Fibroblast of lung (primary cell): ENCODE data around the gene LTF. TPM values are rescaled to one million over a fixed set of nuclear protein-coding genes. Genes with fewer than 3 reads are reported as not detected.

Experiments
- DNase-seq, 2 donors: peaks; one replicate each; pipeline versions ENCODE4 v3.0.0 to v3.0.0-alpha.2; 2010; ENCODE audit warnings: low read depth in 2 of 2
- H2AFZ ChIP-seq: 2 replicates; pipeline ENCODE4 v1.5.1; 2012; ENCODE audit warnings: low read length, control low read depth, inconsistent platforms
- H3K27ac ChIP-seq: 2 replicates; pipeline ENCODE4 v1.5.1; 2011; ENCODE audit warnings: low read length, control low read depth; ENCODE audit not compliant: insufficient read depth
- H3K27me3 ChIP-seq: 2 replicates; pipeline ENCODE4 v1.5.1; 2011; ENCODE audit warnings: mild to moderate bottlenecking, low read length; ENCODE audit not compliant: control insufficient read depth, insufficient read depth
- H3K36me3 ChIP-seq: 2 replicates; pipeline ENCODE4 v1.5.1; 2011; ENCODE audit warnings: low read length; ENCODE audit not compliant: control insufficient read depth, insufficient read depth
- H3K4me1 ChIP-seq: 2 replicates; pipeline ENCODE4 v1.5.1; 2011; ENCODE audit warnings: low read length; ENCODE audit not compliant: control insufficient read depth, insufficient read depth; ENCODE audit errors: extremely low read depth
- H3K4me2 ChIP-seq: 2 replicates; pipeline ENCODE4 v1.5.1; 2011; ENCODE audit warnings: low read length, control low read depth; ENCODE audit not compliant: insufficient read depth; ENCODE audit errors: extremely low read depth
- H3K4me3 ChIP-seq, 4 experiments: fragments of 200-600 bp in 1 of 4; sonication (generic) in 1 of 4; replicated peaks in 1 of 4; 2 replicates each; pipeline ENCODE4 v1.5.1; 2011 to 2016; ENCODE audit warnings: low read length in 4 of 4, low read depth in 3 of 4, mild to moderate bottlenecking in 3 of 4, control low read depth in 2 of 4, inconsistent platforms in 1 of 4, mixed read lengths in 1 of 4; ENCODE audit not compliant: insufficient read depth in 1 of 4; ENCODE audit errors: control extremely low read depth in 1 of 4
- H3K79me2 ChIP-seq: 2 replicates; pipeline ENCODE4 v1.5.1; 2012; ENCODE audit warnings: mild to moderate bottlenecking, low read length, inconsistent platforms; ENCODE audit not compliant: control insufficient read depth, insufficient read depth
- H3K9ac ChIP-seq: 2 replicates; pipeline ENCODE4 v1.5.1; 2011; ENCODE audit warnings: mild to moderate bottlenecking, low read length, control low read depth; ENCODE audit not compliant: insufficient read depth
- H3K9me3 ChIP-seq: 2 replicates; pipeline ENCODE4 v1.5.1; 2012; ENCODE audit warnings: low read depth, low read length; ENCODE audit not compliant: control insufficient read depth, insufficient read depth
- H4K20me1 ChIP-seq: 2 replicates; pipeline ENCODE4 v1.5.1; 2011; ENCODE audit warnings: low read length; ENCODE audit not compliant: control insufficient read depth, insufficient read depth; ENCODE audit errors: extremely low read depth
- EZH2 ChIP-seq: IDR thresholded peaks from 2 replicates; pipeline ENCODE4 v1.5.1; 2012; ENCODE audit warnings: low read length, control low read depth, mild to moderate bottlenecking; ENCODE audit errors: missing control alignments
- polyA plus RNA-seq, 2 donors: library from polyadenylated mRNA; depleted of rRNA in 1 of 2; stranded (reverse) in 1 of 2; unstranded in 1 of 2; fragments of >200 nt; gene quantifications; 2 replicates each; pipeline ENCODE4 v1.2.1, GENCODE V29; 2011 to 2012; ENCODE audit warnings: missing spikeins in 1 of 2
- total RNA-seq: library from RNA; depleted of rRNA; stranded (reverse); fragments of >200 nt; gene quantifications from 2 replicates; pipeline ENCODE4 v1.2.1, GENCODE V29; 2014
- TF ChIP-seq, protein P1 (sequence below), 2 donors: IDR thresholded peaks in 1 of 2; conservative IDR thresholded peaks in 1 of 2; 1 replicate in 1 of 2; 2 replicates in 1 of 2; pipeline ENCODE4 v1.5.1; 2011 to 2012; ENCODE audit warnings: low read length in 2 of 2, control low read depth in 1 of 2, inconsistent platforms in 1 of 2, low read depth in 1 of 2, mild to moderate bottlenecking in 1 of 2

The LTF gene
- total and polyA plus RNA-seq, 2 donors (not counting 1 experiment from before 2014, with no cell fraction given) = not detected

DNA sequence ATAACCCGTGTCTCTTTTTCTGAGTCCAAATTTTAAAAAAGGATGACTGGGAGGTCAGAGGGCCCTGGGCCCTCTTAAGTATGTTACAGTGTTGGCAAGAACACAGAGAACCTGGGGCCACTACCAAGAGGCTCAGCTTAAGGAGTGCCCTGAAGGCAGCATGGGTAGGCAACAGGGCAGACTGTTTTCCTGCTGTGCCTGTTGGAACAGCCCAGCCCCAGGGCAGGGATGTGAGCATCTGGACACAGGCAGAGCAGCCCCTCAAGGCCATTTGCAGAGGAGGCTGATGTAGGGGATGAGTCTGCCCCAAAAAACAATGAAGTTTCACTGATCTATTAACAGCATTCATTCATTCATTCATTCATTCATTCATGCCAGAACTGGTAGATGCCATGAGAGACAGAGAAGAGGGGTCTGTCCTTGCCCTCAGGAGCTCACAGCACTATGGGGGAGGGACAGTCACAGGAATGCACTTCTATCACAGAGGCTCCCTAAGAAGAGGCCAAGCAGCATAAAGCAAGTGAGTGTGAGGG lies 2.2 kb upstream of the LTF start:
- Histone ChIP-seq H3K27ac (no peak overlapping the region), H4K20me1 (no peaks in the 10 kb centered on the region), H3K4me3 (no peak overlapping the region), H3K9me3 (no peaks in the 10 kb centered on the region), H2AFZ (no peak overlapping the region), H3K4me2 (no peak overlapping the region), H3K4me1 (no peaks in the 10 kb centered on the region), H3K9ac (no peak overlapping the region), H3K79me2 (no peaks in the 10 kb centered on the region), H3K36me3 (no peaks in the 10 kb centered on the region), H3K27me3 (peaks cover 32% of the 10 kb centered on the region)
- DNase-seq = no peak
- TF ChIP-seq EZH2 = no peak
- TF ChIP-seq, protein P1, sequence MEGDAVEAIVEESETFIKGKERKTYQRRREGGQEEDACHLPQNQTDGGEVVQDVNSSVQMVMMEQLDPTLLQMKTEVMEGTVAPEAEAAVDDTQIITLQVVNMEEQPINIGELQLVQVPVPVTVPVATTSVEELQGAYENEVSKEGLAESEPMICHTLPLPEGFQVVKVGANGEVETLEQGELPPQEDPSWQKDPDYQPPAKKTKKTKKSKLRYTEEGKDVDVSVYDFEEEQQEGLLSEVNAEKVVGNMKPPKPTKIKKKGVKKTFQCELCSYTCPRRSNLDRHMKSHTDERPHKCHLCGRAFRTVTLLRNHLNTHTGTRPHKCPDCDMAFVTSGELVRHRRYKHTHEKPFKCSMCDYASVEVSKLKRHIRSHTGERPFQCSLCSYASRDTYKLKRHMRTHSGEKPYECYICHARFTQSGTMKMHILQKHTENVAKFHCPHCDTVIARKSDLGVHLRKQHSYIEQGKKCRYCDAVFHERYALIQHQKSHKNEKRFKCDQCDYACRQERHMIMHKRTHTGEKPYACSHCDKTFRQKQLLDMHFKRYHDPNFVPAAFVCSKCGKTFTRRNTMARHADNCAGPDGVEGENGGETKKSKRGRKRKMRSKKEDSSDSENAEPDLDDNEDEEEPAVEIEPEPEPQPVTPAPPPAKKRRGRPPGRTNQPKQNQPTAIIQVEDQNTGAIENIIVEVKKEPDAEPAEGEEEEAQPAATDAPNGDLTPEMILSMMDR (conservative IDR thresholded peaks at IDR 0.05 in 1 of 2, IDR thresholded peaks at IDR 0.05 in 1 of 2; ENCODE audit: low read depth in 1 of 2, low read length in 2 of 2) = no peak

DNA sequence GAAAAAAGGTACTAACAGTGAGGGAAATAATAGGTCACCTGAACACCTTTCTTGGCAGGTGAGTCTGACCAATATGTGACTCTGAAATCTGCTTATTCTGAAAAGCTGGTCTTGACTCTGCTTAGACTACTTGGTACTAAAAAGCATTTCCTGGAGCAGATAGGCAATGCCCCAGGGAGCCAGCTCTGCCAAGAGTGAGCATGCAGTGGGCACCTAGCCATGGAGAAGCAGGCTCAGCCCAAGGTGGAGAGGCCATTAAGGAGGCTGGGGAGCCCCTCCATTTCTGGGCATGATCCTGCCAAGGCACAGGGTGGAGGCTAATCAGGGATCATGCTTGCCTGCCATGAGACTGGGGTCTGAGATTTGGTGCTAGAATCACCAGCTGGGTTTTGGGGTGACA lies 1.6 kb upstream of the LTF start:
- Histone ChIP-seq H3K4me2 (no peak overlapping the region), H4K20me1 (no peaks in the 10 kb centered on the region), H3K9ac (no peak overlapping the region), H3K79me2 (no peaks in the 10 kb centered on the region), H3K36me3 (no peaks in the 10 kb centered on the region), H3K27me3 (peaks cover 29% of the 10 kb centered on the region), H2AFZ (no peak overlapping the region), H3K9me3 (no peaks in the 10 kb centered on the region), H3K4me3 (no peak overlapping the region), H3K4me1 (no peaks in the 10 kb centered on the region), H3K27ac (no peak overlapping the region)
- DNase-seq = no peak
- TF ChIP-seq, protein P1 (conservative IDR thresholded peaks at IDR 0.05 in 1 of 2, IDR thresholded peaks at IDR 0.05 in 1 of 2; ENCODE audit: low read depth in 1 of 2, low read length in 2 of 2) = no peak
- TF ChIP-seq EZH2 = no peak

DNA sequence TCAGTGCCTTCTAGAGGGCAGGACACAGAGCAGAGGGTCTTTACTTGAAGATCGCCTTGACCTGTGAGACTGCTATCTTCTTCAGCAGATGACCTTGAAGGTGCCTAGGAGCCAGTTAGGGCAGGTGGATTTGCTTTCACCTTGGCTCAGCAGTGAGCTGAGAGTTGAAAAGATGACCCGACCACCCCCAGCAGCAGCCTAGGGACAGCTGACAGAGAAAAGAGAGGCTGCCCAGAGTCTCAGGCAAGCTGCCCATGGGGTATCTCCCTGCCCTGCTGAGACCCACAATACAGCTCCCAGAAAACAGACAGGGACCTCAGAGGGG lies 453 bp upstream of the LTF start:
- Histone ChIP-seq H3K27me3 (peaks cover 24% of the 10 kb centered on the region), H2AFZ (no peak overlapping the region), H3K79me2 (no peaks in the 10 kb centered on the region), H3K4me3 (no peak overlapping the region), H3K9ac (no peak overlapping the region), H3K36me3 (no peaks in the 10 kb centered on the region), H4K20me1 (no peaks in the 10 kb centered on the region), H3K4me1 (no peaks in the 10 kb centered on the region), H3K27ac (no peak overlapping the region), H3K9me3 (no peaks in the 10 kb centered on the region), H3K4me2 (no peak overlapping the region)
- TF ChIP-seq EZH2 = no peak
- TF ChIP-seq, protein P1 (conservative IDR thresholded peaks at IDR 0.05 in 1 of 2, IDR thresholded peaks at IDR 0.05 in 1 of 2; ENCODE audit: low read depth in 1 of 2, low read length in 2 of 2) = no peak
- no peak for DNase-seq
